ENCODE results near the gene TBRG1.

The TBRG1 gene

GRCh38 chr11:124673333-124674167 is 50.9 kb downstream of the TBRG1 start, which contains the start of the genes SIAE and SPA17:
Gene SIAE, minus strand, starts transcription at chr11:124673739. Its CDS starts 31 bp downstream, at chr11:124673708.
Gene SPA17, plus strand, starts transcription at chr11:124673904. Its CDS starts 1,361 bp downstream, at chr11:124675265.
- no peak within 1 kb of the TSS for H3K27ac ChIP-seq (ENCODE audit: low read depth, low read length, poor library complexity, severe bottlenecking)

DNA sequence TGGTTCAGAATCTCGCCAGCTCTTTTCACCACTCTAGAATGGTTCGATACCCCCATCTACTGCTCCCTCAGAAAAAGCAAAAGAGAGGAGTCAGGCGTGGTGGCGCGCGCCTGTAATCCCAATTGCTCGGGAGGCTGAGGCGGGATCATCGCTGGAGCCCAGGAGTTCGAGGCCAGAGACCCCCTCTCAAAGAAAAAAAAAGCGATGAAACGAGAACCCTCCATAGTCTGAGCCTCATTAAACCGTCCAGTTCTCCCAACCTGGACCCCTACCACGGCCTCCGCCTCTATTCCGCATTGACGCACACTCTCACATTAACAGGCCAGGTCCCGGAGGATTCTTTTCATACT is 51.5 kb downstream of the TBRG1 start:
- Histone ChIP-seq H3K4me1 (ENCODE audit: insufficient read depth, low read length, severe bottlenecking) (peaks cover 13% of the 10 kb centered on the region), H3K9me3 (ENCODE audit: low read length) (no peaks in the 10 kb centered on the region), H3K4me3 (ENCODE audit: low read depth, low read length, poor library complexity, severe bottlenecking) (peak overlapping the region; percentile 78), H3K27ac (ENCODE audit: low read depth, low read length, poor library complexity, severe bottlenecking) (no peak overlapping the region), H3K9ac (ENCODE audit: low read length) (peak overlapping the region; percentile 77; the same call in 1 of the 2 replicates), H3F3A (ENCODE audit: insufficient read depth, low read length) (no peaks in the 10 kb centered on the region), H3K27me3 (ENCODE audit: insufficient read depth, low read length) (no peaks in the 10 kb centered on the region), H3K4me2 (ENCODE audit: low read length) (peak overlapping the region; percentile 88), H3K79me2 (ENCODE audit: insufficient read depth, low read length) (no peaks in the 10 kb centered on the region), H3K36me3 (ENCODE audit: insufficient read depth, low read length) (no peaks in the 10 kb centered on the region), H3K9me2 (ENCODE audit: low read depth, low read length) (no peaks in the 10 kb centered on the region), H2AFZ (ENCODE audit: low read length) (no peak overlapping the region), H4K20me1 (ENCODE audit: insufficient read depth, low read length) (no peaks in the 10 kb centered on the region)
- TF ChIP-seq CTCF (IDR thresholded peaks at IDR 0.05; ENCODE audit: low read length): no peak
- no peak for TF ChIP-seq EZH2 (IDR thresholded peaks at IDR 0.05; ENCODE audit: borderline replicate concordance, low read length)

More at GRCh38 chr11:124673333-124674167, 50.9 kb downstream of the TBRG1 start, which contains the start of the genes SIAE and SPA17:
- Histone ChIP-seq H3K9me2 (ENCODE audit: low read depth, low read length) (no peaks in the 10 kb centered on the region), H3K9ac (ENCODE audit: low read length) (peak within 1 kb of the TSS; percentile 77), H3K4me3 (ENCODE audit: low read depth, low read length, poor library complexity, severe bottlenecking) (peak within 1 kb of the TSS; percentile 78), H3K27me3 (ENCODE audit: insufficient read depth, low read length) (no peaks in the 10 kb centered on the region), H3K36me3 (ENCODE audit: insufficient read depth, low read length) (no peaks in the 10 kb centered on the region), H3F3A (ENCODE audit: insufficient read depth, low read length) (no peaks in the 10 kb centered on the region), H3K9me3 (ENCODE audit: low read length) (no peaks in the 10 kb centered on the region), H3K79me2 (ENCODE audit: insufficient read depth, low read length) (no peaks in the 10 kb centered on the region), H4K20me1 (ENCODE audit: insufficient read depth, low read length) (no peaks in the 10 kb centered on the region), H3K4me1 (ENCODE audit: insufficient read depth, low read length, severe bottlenecking) (peaks cover 13% of the 10 kb centered on the region), H2AFZ (ENCODE audit: low read length) (peak within 1 kb of the TSS; percentile 99; the same call in 1 of the 2 replicates), H3K4me2 (ENCODE audit: low read length) (peak within 1 kb of the TSS; percentile 88)
- TF ChIP-seq EZH2 (IDR thresholded peaks at IDR 0.05; ENCODE audit: borderline replicate concordance, low read length) (no peak), CTCF (IDR thresholded peaks at IDR 0.05; ENCODE audit: low read length) (no peak)

DNA sequence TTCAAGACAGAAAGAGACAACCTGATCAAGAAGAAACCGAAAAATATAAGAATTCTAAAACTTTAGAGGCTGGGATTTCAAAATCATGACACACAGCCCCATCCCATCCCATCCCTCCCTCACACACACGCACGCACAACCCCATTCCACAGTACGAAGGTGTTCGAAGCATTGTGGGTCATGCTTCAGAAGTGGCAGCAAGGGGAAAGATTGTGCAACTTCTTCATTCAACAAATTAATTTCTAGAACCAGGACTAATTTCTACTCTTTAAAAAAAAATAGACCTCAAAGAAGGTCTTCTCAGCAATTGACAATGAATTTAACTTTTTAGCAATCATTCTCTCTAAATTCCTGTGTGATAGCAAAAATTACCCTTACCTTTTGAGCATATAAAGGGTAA is 51.9 kb downstream of the TBRG1 start:
- TF ChIP-seq EZH2 (IDR thresholded peaks at IDR 0.05; ENCODE audit: borderline replicate concordance, low read length) (no peak), CTCF (IDR thresholded peaks at IDR 0.05; ENCODE audit: low read length) (no peak)
- H3K4me1 ChIP-seq (ENCODE audit: insufficient read depth, low read length, severe bottlenecking): peaks cover 13% of the 10 kb centered on the region
- peak overlapping the region; percentile 88 for H3K4me2 ChIP-seq (ENCODE audit: low read length)
- H3K27ac ChIP-seq (ENCODE audit: low read depth, low read length, poor library complexity, severe bottlenecking): no peak overlapping the region
- no peaks in the 10 kb centered on the region for H3K9me3 ChIP-seq (ENCODE audit: low read length)
- peak overlapping the region; percentile 78 for H3K4me3 ChIP-seq (ENCODE audit: low read depth, low read length, poor library complexity, severe bottlenecking)
- no peaks in the 10 kb centered on the region for H3K79me2 ChIP-seq (ENCODE audit: insufficient read depth, low read length)
- H3K9ac ChIP-seq (ENCODE audit: low read length): no peak overlapping the region
- no peaks in the 10 kb centered on the region for H3K36me3 ChIP-seq (ENCODE audit: insufficient read depth, low read length)
- H3K9me2 ChIP-seq (ENCODE audit: low read depth, low read length): no peaks in the 10 kb centered on the region
- no peaks in the 10 kb centered on the region for H3K27me3 ChIP-seq (ENCODE audit: insufficient read depth, low read length)
- no peaks in the 10 kb centered on the region for H3F3A ChIP-seq (ENCODE audit: insufficient read depth, low read length)
- H4K20me1 ChIP-seq (ENCODE audit: insufficient read depth, low read length): no peaks in the 10 kb centered on the region
- H2AFZ ChIP-seq (ENCODE audit: low read length): no peak overlapping the region
